GM06990 (cell line): ENCODE data around the gene MT1X.
A peak's percentile ranks its signal among the peaks of the same experiment; 100 is the strongest.

Experiments
- DNase-seq: peaks from one replicate; pipeline ENCODE4 v3.0.0-alpha.2; 2011; ENCODE audit not compliant: insufficient read length; ENCODE audit errors: extremely low read depth
- H3K27me3 ChIP-seq: replicated peaks from 2 replicates; pipeline ENCODE4 v1.6.0; 2011; ENCODE audit warnings: low read length; ENCODE audit not compliant: control insufficient read depth, insufficient read depth
- H3K36me3 ChIP-seq: 2 replicates; pipeline ENCODE4 v1.5.1; 2011; ENCODE audit warnings: low read length; ENCODE audit not compliant: control insufficient read depth, insufficient read depth
- H3K4me3 ChIP-seq: replicated peaks from 2 replicates; pipeline ENCODE4 v1.5.1; 2011; ENCODE audit warnings: low read depth, mild to moderate bottlenecking, control low read depth, low read length
- TF ChIP-seq, protein P1 (sequence below): IDR thresholded peaks from 2 replicates; pipeline ENCODE4 v1.5.1; 2011; ENCODE audit warnings: low read length, control low read depth, mild to moderate bottlenecking, inconsistent platforms; ENCODE audit not compliant: insufficient read depth, poor library complexity, severe bottlenecking

Gene MT1X

DNA sequence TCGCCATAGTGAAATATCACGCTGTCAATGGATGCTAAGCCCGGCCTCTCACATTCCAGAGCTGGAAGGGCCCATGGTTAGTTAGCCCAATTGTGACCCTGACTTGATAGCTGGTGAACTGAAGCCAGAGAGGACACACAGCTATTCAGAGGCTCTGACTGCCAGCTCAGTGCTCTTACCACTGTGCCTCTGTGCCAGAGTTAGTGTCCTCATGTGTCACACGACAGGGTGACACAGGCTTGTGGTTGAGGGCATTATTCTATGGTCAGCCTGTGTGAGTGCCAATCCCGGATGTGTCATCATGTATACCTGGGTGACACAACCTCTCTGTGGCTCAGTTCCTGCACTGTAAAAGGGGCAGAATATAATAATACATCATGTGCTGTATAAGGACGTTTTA, 2.5 kb upstream of the MT1X start:
- Histone ChIP-seq H3K4me3 (no peak overlapping the region), H3K27me3 (no peaks in the 10 kb centered on the region), H3K36me3 (no peaks in the 10 kb centered on the region)
- TF ChIP-seq, protein P1, sequence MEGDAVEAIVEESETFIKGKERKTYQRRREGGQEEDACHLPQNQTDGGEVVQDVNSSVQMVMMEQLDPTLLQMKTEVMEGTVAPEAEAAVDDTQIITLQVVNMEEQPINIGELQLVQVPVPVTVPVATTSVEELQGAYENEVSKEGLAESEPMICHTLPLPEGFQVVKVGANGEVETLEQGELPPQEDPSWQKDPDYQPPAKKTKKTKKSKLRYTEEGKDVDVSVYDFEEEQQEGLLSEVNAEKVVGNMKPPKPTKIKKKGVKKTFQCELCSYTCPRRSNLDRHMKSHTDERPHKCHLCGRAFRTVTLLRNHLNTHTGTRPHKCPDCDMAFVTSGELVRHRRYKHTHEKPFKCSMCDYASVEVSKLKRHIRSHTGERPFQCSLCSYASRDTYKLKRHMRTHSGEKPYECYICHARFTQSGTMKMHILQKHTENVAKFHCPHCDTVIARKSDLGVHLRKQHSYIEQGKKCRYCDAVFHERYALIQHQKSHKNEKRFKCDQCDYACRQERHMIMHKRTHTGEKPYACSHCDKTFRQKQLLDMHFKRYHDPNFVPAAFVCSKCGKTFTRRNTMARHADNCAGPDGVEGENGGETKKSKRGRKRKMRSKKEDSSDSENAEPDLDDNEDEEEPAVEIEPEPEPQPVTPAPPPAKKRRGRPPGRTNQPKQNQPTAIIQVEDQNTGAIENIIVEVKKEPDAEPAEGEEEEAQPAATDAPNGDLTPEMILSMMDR: no peak
- DNase-seq: no peak

DNA sequence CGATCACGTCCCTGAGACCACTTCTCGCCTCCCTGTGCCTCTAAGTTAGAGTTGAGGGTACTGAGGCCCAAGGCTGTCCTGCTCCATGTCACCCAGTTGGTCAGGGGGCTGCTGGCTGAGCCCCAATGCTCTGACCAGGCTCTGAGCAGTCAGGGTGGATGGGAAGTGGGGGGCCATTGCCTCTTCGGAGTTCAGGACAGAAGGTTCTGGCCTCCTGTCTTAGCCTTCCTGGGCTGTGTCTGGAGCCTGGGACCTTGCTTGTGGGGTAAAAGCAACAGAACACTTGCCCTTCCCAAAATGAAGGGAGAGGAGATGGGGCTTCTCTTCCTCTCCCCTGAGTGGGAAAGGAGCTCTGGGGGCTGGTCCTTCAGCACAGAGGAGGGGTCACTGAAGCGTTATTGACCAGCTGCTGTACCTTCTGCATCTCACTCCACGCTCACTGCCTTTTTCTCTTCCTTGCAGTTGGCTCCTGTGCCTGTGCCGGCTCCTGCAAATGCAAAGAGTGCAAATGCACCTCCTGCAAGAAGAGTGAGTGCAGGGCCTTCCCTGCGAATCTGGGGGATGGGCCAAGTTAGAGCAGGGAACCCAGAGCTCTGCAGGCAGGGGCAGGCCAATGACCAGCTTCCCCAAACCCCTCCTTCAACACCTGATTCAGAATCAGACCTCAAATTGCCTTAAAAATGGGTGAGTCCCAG, 580 bp downstream of the MT1X start:
- no peak for DNase-seq
- TF ChIP-seq, protein P1: no peak
- H3K36me3 ChIP-seq: no peaks in the 10 kb centered on the region
- H3K27me3 ChIP-seq: no peaks in the 10 kb centered on the region
- H3K4me3 ChIP-seq: peak overlapping the region; percentile 79

DNA sequence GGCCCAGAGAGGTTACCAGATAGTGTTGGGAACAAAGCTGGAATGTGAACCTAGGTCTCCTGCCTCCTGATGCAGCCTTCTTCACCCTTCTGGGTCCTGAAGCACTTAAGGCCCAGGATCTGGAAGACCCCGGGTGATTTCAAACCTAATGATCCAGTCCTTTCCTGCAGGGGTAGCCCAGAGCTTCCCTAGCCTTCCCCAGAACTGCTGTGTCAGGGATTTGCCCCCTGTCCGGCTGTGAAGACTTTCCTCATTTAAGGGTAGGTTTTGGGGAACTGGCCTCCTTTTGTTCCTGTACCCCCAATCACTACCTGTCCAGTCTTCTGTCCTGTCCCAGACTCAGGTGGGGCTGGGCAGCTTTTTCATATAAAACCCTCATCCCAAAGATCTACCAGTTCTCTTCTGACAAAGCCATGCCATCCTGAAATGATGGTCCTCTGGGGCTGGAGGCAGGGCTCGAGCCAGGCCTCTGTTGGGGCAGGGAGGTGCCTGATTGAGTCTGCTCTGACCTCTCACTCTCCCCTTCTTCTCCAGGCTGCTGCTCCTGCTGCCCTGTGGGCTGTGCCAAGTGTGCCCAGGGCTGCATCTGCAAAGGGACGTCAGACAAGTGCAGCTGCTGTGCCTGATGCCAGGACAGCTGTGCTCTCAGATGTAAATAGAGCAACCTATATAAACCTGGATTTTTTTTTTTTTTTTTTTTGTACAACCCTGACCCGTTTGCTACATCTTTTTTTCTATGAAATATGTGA, 1.3 kb downstream of the MT1X start:
- TF ChIP-seq, protein P1: no peak
- H3K27me3 ChIP-seq: no peaks in the 10 kb centered on the region
- DNase-seq: no peak
- no peak overlapping the region; the same call in 1 of the 2 replicates for H3K4me3 ChIP-seq
- H3K36me3 ChIP-seq: no peaks in the 10 kb centered on the region

DNA sequence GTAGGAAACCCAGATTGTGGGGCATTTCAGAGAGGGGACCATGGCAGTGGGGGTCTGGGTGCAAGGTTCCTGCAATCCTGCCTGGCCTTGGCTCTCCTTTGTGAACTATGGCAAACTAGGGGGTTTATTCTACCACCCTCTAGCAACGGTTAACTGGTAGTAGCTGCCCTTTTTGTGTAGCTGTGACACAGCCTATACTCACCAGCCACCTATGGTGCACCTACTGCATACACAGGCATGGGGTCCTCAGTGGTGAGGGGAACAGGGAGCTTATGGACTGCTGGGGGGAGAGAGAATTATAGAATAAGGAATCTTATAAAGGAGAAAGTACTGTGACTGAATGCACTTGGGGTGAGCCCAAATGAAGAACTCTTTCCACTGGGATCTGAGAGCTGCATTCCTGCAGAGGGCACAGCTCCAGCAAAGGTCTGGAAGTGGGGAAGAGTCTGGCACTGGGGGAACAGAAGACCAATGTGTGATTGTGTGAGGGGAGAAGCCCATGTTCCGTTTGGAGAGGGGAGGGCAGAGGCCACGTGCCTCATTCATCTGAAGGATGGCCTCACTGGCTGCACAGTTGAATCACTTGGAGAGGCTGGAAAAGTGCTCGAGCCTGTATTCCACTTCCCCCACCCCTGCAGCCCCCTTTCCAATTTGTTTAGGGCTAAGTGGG, 2.1 kb downstream of the MT1X start:
- Histone ChIP-seq H3K4me3 (no peak overlapping the region), H3K36me3 (no peaks in the 10 kb centered on the region), H3K27me3 (no peaks in the 10 kb centered on the region; the same call in 1 of the 2 replicates)
- DNase-seq: no peak
- TF ChIP-seq, protein P1: no peak

DNA sequence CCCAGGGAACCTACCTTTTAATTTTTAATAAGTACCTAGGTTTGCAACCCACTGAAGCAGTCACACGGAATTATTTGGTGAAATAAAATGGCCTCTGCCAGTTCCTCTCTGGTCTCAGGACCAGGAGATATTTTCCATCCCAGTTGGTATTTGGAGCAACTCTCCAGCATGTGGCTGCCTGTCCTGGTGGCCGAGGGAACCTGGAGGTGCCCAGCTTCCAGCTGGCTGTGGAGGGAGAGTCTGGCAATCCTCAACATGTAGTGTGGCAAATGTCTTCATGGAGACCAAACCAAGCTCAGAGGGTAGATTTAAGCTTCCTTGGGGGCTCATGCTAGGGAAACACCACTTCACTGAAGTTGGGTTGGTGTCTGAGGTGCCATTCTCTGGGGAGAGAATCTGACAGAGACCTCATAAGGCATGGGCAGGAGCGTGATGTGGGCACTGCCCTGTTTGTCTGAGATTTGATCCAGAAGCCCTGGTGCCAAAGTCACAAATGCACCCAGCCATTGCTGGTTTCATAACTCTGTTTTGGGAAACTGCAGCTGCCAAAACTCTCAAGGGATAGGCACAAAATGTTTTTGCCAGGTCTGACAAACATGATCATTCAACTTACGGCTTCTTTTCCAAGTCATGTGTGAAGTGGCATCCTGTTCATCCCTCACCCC, 2.8 kb downstream of the MT1X start:
- DNase-seq: no peak
- H3K27me3 ChIP-seq: no peaks in the 10 kb centered on the region; the same call in none of the 2 replicates
- no peak overlapping the region for H3K4me3 ChIP-seq
- TF ChIP-seq, protein P1: no peak
- H3K36me3 ChIP-seq: no peaks in the 10 kb centered on the region
